Measurements from ENCODE around the gene XYLT1.
"Not testable (repeated sequence)": the region's sequence is repeated elsewhere in the genome, so short reads cannot be mapped to it uniquely, and the experiment has no call there.

Gene XYLT1

GRCh38 chr16:17313085-17313611 lies 157.6 kb downstream of the XYLT1 start:
- in situ Hi-C loops (cut with HindIII; ENCODE audit: low pct_unique_long_range_greater_than_20kb, low sequenced_read_pairs): no loop called here
- no peak for DNase-seq (ENCODE audit: low read depth in 1 of 2, low spot score in 1 of 2)
- no peak for TF ChIP-seq JUND (IDR thresholded peaks at IDR 0.05; ENCODE audit: low read depth)

- in situ Hi-C loops (cut with HindIII; ENCODE audit: low pct_unique_long_range_greater_than_20kb, low sequenced_read_pairs): no loop called here
- DNase-seq (ENCODE audit: low read depth in 1 of 2, low spot score in 1 of 2): no peak
- no peak for TF ChIP-seq JUND (IDR thresholded peaks at IDR 0.05; ENCODE audit: low read depth)
These were observed 158.6 kb downstream of the XYLT1 start for GRCh38 chr16:17312094-17312710.

GRCh38 chr16:17311333-17312093 lies 159.2 kb downstream of the XYLT1 start:
- peak in 1 of 2 experiments; percentile 17 for DNase-seq (ENCODE audit: low read depth in 1 of 2, low spot score in 1 of 2)
- in situ Hi-C loops (cut with HindIII; ENCODE audit: low pct_unique_long_range_greater_than_20kb, low sequenced_read_pairs): no loop called here
- TF ChIP-seq JUND (IDR thresholded peaks at IDR 0.05; ENCODE audit: low read depth): no peak

- in situ Hi-C loops (cut with HindIII; ENCODE audit: low pct_unique_long_range_greater_than_20kb, low sequenced_read_pairs): no loop called here
- DNase-seq (ENCODE audit: low read depth in 1 of 2, low spot score in 1 of 2): no peak
- TF ChIP-seq JUND (IDR thresholded peaks at IDR 0.05; ENCODE audit: low read depth): no peak
These were observed 161.2 kb downstream of the XYLT1 start for GRCh38 chr16:17309510-17309909.

- in situ Hi-C loops (cut with HindIII; ENCODE audit: low pct_unique_long_range_greater_than_20kb, low sequenced_read_pairs): no loop called here
- TF ChIP-seq JUND (IDR thresholded peaks at IDR 0.05; ENCODE audit: low read depth): no peak
- no peak for DNase-seq (ENCODE audit: low read depth in 1 of 2, low spot score in 1 of 2)
These were observed 162.6 kb downstream of the XYLT1 start for GRCh38 chr16:17308186-17308585.

GRCh38 chr16:17307504-17307903 lies 163.3 kb downstream of the XYLT1 start:
- no peak for TF ChIP-seq JUND (IDR thresholded peaks at IDR 0.05; ENCODE audit: low read depth)
- in situ Hi-C loops (cut with HindIII; ENCODE audit: low pct_unique_long_range_greater_than_20kb, low sequenced_read_pairs): no loop called here

GRCh38 chr16:17306745-17307144 lies 164.0 kb downstream of the XYLT1 start:
- in situ Hi-C loops (cut with HindIII; ENCODE audit: low pct_unique_long_range_greater_than_20kb, low sequenced_read_pairs): no loop called here
- TF ChIP-seq JUND (IDR thresholded peaks at IDR 0.05; ENCODE audit: low read depth): no peak
- DNase-seq (ENCODE audit: low read depth in 1 of 2, low spot score in 1 of 2): no peak

More at GRCh38 chr16:17307504-17307903, 163.3 kb downstream of the XYLT1 start:
- DNase-seq (ENCODE audit: low read depth in 1 of 2, low spot score in 1 of 2): no peak

- in situ Hi-C loops (cut with HindIII; ENCODE audit: low pct_unique_long_range_greater_than_20kb, low sequenced_read_pairs): not testable (repeated sequence)
These were observed 164.5 kb downstream of the XYLT1 start for GRCh38 chr16:17306211-17306610.

GRCh38 chr16:17305694-17306093 lies 165.1 kb downstream of the XYLT1 start:
- TF ChIP-seq JUND (IDR thresholded peaks at IDR 0.05; ENCODE audit: low read depth): no peak
- in situ Hi-C loops (cut with HindIII; ENCODE audit: low pct_unique_long_range_greater_than_20kb, low sequenced_read_pairs): no loop called here
- DNase-seq (ENCODE audit: low read depth in 1 of 2, low spot score in 1 of 2): no peak

More at GRCh38 chr16:17306211-17306610, 164.5 kb downstream of the XYLT1 start:
- DNase-seq (ENCODE audit: low read depth in 1 of 2, low spot score in 1 of 2): not testable (repeated sequence)

- peak; percentile 48 to 96 for DNase-seq (ENCODE audit: low read depth in 1 of 2, low spot score in 1 of 2)
- in situ Hi-C loops (cut with HindIII; ENCODE audit: low pct_unique_long_range_greater_than_20kb, low sequenced_read_pairs): no loop called here
- TF ChIP-seq JUND (IDR thresholded peaks at IDR 0.05; ENCODE audit: low read depth): no peak
These were observed 166.2 kb downstream of the XYLT1 start for GRCh38 chr16:17304491-17305119.

GRCh38 chr16:17304106-17304490 lies 166.7 kb downstream of the XYLT1 start:
- no peak for DNase-seq (ENCODE audit: low read depth in 1 of 2, low spot score in 1 of 2)
- no peak for TF ChIP-seq JUND (IDR thresholded peaks at IDR 0.05; ENCODE audit: low read depth)
- in situ Hi-C loops (cut with HindIII; ENCODE audit: low pct_unique_long_range_greater_than_20kb, low sequenced_read_pairs): no loop called here

GRCh38 chr16:17303101-17303500 lies 167.7 kb downstream of the XYLT1 start:
- DNase-seq (ENCODE audit: low read depth in 1 of 2, low spot score in 1 of 2): no peak
- TF ChIP-seq JUND (IDR thresholded peaks at IDR 0.05; ENCODE audit: low read depth): no peak
- in situ Hi-C loops (cut with HindIII; ENCODE audit: low pct_unique_long_range_greater_than_20kb, low sequenced_read_pairs): no loop called here

- DNase-seq (ENCODE audit: low read depth in 1 of 2, low spot score in 1 of 2): no peak
- in situ Hi-C loops (cut with HindIII; ENCODE audit: low pct_unique_long_range_greater_than_20kb, low sequenced_read_pairs): no loop called here
- no peak for TF ChIP-seq JUND (IDR thresholded peaks at IDR 0.05; ENCODE audit: low read depth)
These were observed 168.1 kb downstream of the XYLT1 start for GRCh38 chr16:17302620-17303019.
